ENCODE data around the gene WASL. TPM values are rescaled to one million over a fixed set of nuclear protein-coding genes. Genes with fewer than 3 reads are reported as not detected.
A peak's percentile ranks its signal among the peaks of the same experiment; 100 is the strongest.

Gene WASL
- total RNA-seq, 1 experiment from 2014 or later: 8.5 TPM

DNA sequence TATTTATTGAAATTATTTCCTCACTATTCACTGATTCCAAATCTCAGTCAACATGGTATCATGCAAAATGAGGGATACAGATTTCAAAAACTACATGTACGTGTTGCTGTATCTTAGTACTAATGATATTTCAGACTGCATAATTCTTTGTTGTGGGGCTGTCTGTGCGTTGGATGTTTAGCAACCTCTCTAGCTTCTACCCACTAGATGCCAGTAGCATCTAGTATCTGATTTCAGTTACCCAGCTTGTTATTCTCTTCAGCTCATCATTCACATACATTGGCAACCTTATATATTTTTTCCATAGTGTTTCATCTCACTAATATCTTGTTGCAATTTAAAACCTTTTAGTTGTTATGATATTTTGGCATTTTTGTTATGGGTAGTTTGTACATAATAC lies 22.5 kb upstream of the WASL start:
- no TSS peak for BruUV-seq (replicated peaks)
- no peaks in the 10 kb centered on the region for H4K20me1 ChIP-seq (ENCODE audit: low read length)
- H3K9me2 ChIP-seq (replicated peaks; ENCODE audit: low read length): no peaks in the 10 kb centered on the region
- H2AFZ ChIP-seq (ENCODE audit: low read length): no peak overlapping the region
- TF ChIP-seq EZH2phosphoT487 (IDR thresholded peaks at IDR 0.05; ENCODE audit: borderline replicate concordance, low read length) (no peak), EZH2 (IDR thresholded peaks at IDR 0.05; ENCODE audit: low read length, unreplicated experiment) (no peak)
- TF ChIP-seq, protein P1, sequence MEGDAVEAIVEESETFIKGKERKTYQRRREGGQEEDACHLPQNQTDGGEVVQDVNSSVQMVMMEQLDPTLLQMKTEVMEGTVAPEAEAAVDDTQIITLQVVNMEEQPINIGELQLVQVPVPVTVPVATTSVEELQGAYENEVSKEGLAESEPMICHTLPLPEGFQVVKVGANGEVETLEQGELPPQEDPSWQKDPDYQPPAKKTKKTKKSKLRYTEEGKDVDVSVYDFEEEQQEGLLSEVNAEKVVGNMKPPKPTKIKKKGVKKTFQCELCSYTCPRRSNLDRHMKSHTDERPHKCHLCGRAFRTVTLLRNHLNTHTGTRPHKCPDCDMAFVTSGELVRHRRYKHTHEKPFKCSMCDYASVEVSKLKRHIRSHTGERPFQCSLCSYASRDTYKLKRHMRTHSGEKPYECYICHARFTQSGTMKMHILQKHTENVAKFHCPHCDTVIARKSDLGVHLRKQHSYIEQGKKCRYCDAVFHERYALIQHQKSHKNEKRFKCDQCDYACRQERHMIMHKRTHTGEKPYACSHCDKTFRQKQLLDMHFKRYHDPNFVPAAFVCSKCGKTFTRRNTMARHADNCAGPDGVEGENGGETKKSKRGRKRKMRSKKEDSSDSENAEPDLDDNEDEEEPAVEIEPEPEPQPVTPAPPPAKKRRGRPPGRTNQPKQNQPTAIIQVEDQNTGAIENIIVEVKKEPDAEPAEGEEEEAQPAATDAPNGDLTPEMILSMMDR (conservative IDR thresholded peaks at IDR 0.05; ENCODE audit: low read depth, low read length): peak; percentile 38; the same call in 1 of the 2 replicates
- no peaks in the 10 kb centered on the region for H3K36me3 ChIP-seq (ENCODE audit: low read depth, low read length)
- peak overlapping the region; percentile 58 for H3K4me2 ChIP-seq (ENCODE audit: low read length)
- no peaks in the 10 kb centered on the region for H3F3A ChIP-seq (ENCODE audit: low read length, unreplicated experiment)
- peaks cover 60% of the 10 kb centered on the region for H3K4me1 ChIP-seq (ENCODE audit: insufficient read depth, low read length)
- peak overlapping the region; percentile 75 for H3K27ac ChIP-seq (ENCODE audit: low read length)
- DNase-seq (no peak), ATAC-seq (no peak)
- no peaks in the 10 kb centered on the region for H3K27me3 ChIP-seq (ENCODE audit: low read length)
- CTCF ChIA-PET: interaction anchor here (0.7 to 1.6 kb wide), 6 partner anchors 22 to 101 kb away, joined by 3 to 8 read pairs (median 5); partner anchors contain the start of gene WASL
- no peaks in the 10 kb centered on the region for H3K9me3 ChIP-seq (ENCODE audit: low read length)
- H3K79me2 ChIP-seq (ENCODE audit: low read length): no peaks in the 10 kb centered on the region
- intact Hi-C loops (cut with micrococcal nuclease): loop anchor here (1.0 kb wide), 1 partner anchor 94 kb away; no protein-coding TSS in a partner anchor
- H3K4me3 ChIP-seq (ENCODE audit: low read length): 0 out of 2 replicates have a peak overlapping the region, but pooled peaks have one; percentile 43
- H3K9ac ChIP-seq (ENCODE audit: low read length): peak overlapping the region; percentile 17
- POLR2A ChIA-PET (ENCODE audit: unreplicated experiment): interaction anchor here (0.6 kb wide), 2 partner anchors 104 to 765 kb away, joined by 3 to 4 read pairs; no protein-coding TSS in a partner anchor

DNA sequence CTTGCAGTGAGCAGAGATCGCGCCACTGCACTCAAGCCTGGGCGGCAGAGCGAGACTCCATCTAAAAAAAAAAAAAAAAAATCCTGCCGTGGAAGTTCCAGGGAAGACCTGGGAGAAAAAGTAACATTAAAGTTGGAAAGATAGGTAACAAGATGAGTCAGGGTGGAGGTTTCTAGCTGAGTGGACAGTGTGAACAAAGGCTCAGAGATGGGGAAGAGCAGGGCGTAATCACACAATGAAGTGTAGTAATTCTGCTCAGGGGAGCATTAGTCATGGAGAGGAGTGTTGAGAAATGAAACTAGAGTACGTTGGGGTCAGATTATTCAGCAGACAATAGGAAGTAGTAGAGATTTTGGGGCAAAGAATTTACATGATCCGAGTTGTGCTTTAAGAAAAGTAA lies 21.6 kb upstream of the WASL start:
- peaks cover 60% of the 10 kb centered on the region for H3K4me1 ChIP-seq (ENCODE audit: insufficient read depth, low read length)
- POLR2A ChIA-PET (ENCODE audit: unreplicated experiment): interaction anchor here (0.6 kb wide), 2 partner anchors 24 to 766 kb away, joined by 3 to 10 read pairs; no protein-coding TSS in a partner anchor
- TF ChIP-seq EZH2phosphoT487 (IDR thresholded peaks at IDR 0.05; ENCODE audit: borderline replicate concordance, low read length) (no peak), EZH2 (IDR thresholded peaks at IDR 0.05; ENCODE audit: low read length, unreplicated experiment) (no peak)
- TF ChIP-seq, protein P1 (conservative IDR thresholded peaks at IDR 0.05; ENCODE audit: low read depth, low read length): no peak

DNA sequence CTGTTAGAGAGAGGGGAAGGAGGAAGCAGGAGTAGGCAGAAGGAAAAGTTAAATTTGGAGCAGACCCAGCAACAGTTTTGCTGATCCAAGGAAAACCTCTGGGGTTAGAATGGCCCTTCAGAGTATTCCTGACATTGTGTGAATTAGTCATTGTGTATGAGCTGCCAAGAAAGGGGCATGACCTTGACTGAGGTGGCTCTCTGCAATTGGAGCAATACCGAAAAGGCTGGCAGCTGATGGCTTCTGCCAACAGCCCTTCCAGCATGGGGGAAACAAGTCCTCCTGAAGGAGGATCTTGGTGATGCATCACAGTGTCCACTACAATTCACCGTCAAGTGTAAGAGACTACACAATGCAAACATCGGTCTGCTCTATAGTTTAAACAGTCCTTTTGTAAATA lies 20.6 kb upstream of the WASL start:
- no peaks in the 10 kb centered on the region for H3K79me2 ChIP-seq (ENCODE audit: low read length)
- no peak overlapping the region for H3K4me3 ChIP-seq (ENCODE audit: low read length)
- no peaks in the 10 kb centered on the region for H3F3A ChIP-seq (ENCODE audit: low read length, unreplicated experiment)
- H3K4me1 ChIP-seq (ENCODE audit: insufficient read depth, low read length): peaks cover 57% of the 10 kb centered on the region
- peak overlapping the region; percentile 58 for H3K9ac ChIP-seq (ENCODE audit: low read length)
- peak overlapping the region; percentile 75 for H3K27ac ChIP-seq (ENCODE audit: low read length)
- no TSS peak for BruUV-seq (replicated peaks)
- no peaks in the 10 kb centered on the region for H4K20me1 ChIP-seq (ENCODE audit: low read length)
- no peaks in the 10 kb centered on the region for H3K27me3 ChIP-seq (ENCODE audit: low read length)
- ATAC-seq (peak; percentile 73), DNase-seq (peak; percentile 94)
- intact Hi-C loops (cut with micrococcal nuclease): loop anchor here (1.0 kb wide), 1 partner anchor 20 kb away; the partner anchor contains the start of gene WASL
- no peak overlapping the region for H2AFZ ChIP-seq (ENCODE audit: low read length)
- peak overlapping the region; percentile 58 for H3K4me2 ChIP-seq (ENCODE audit: low read length)
- TF ChIP-seq EZH2 (IDR thresholded peaks at IDR 0.05; ENCODE audit: low read length, unreplicated experiment) (no peak), EZH2phosphoT487 (IDR thresholded peaks at IDR 0.05; ENCODE audit: borderline replicate concordance, low read length) (no peak)
- TF ChIP-seq, protein P1 (conservative IDR thresholded peaks at IDR 0.05; ENCODE audit: low read depth, low read length): no peak
- H3K9me2 ChIP-seq (replicated peaks; ENCODE audit: low read length): no peaks in the 10 kb centered on the region
- no peaks in the 10 kb centered on the region for H3K9me3 ChIP-seq (ENCODE audit: low read length)
- ChIA-PET CTCF (interaction anchor here (0.6 kb wide), 1 partner anchor 1243 kb away, joined by 4 read pairs; no protein-coding TSS in a partner anchor), POLR2A (ENCODE audit: unreplicated experiment) (interaction anchor here (0.6 kb wide), 2 partner anchors 21 to 40 kb away, joined by 3 to 4 read pairs; no protein-coding TSS in a partner anchor)
- H3K36me3 ChIP-seq (ENCODE audit: low read depth, low read length): no peaks in the 10 kb centered on the region

More for the DNA sequence above, 21.6 kb upstream of the WASL start:
- Histone ChIP-seq H3K9me2 (replicated peaks; ENCODE audit: low read length) (no peaks in the 10 kb centered on the region), H4K20me1 (ENCODE audit: low read length) (no peaks in the 10 kb centered on the region), H3K4me2 (ENCODE audit: low read length) (peak overlapping the region; percentile 58), H2AFZ (ENCODE audit: low read length) (no peak overlapping the region), H3F3A (ENCODE audit: low read length, unreplicated experiment) (no peaks in the 10 kb centered on the region), H3K36me3 (ENCODE audit: low read depth, low read length) (no peaks in the 10 kb centered on the region), H3K27ac (ENCODE audit: low read length) (peak overlapping the region; percentile 75), H3K9ac (ENCODE audit: low read length) (peak overlapping the region; percentile 58), H3K27me3 (ENCODE audit: low read length) (no peaks in the 10 kb centered on the region), H3K9me3 (ENCODE audit: low read length) (no peaks in the 10 kb centered on the region), H3K4me3 (ENCODE audit: low read length) (peak overlapping the region; percentile 43), H3K79me2 (ENCODE audit: low read length) (no peaks in the 10 kb centered on the region)
- CTCF ChIA-PET: interaction anchor here (1.0 to 1.6 kb wide), 3 partner anchors 27 to 95 kb away, joined by 6 to 8 read pairs (median 7); no protein-coding TSS in a partner anchor
- BruUV-seq (replicated peaks): no TSS peak
- peak; percentile 89 for DNase-seq
- peak; percentile 73 for ATAC-seq
- intact Hi-C loops (cut with micrococcal nuclease): no loop called here
